Measurements from ENCODE around the gene PRDM5.

The PRDM5 gene

DNA sequence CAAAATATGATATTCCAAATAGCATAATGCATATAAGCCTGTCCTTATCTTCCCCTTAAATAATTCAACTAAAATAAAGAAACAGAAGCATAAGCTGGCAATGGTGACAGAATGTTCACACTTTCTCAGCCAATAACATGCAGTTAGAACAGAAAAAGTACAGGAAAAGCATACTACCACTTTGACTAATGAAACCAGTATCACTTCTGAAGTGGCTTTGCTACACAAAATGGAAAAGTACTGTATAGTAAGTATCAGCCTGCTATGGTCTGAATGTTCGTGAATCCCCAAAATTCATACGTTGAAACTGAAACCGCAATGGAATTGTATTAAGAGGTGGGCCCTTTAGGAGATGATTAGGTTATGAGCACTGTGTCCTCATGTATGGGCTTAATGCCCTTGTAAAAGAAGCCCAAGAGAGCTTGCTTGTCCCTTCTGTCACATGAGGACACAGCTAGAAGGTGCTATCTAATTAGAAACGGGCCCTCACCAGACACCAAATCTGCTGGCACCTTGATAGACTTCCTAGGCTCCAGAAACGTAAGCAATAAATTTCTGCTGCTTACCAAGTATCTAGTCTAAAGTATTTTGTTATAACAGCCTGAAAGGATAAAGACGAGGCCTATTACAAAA is 102.6 kb downstream of the PRDM5 start:
- DNase-seq (ENCODE audit: low read depth): no peak

- DNase-seq (ENCODE audit: low read depth): no peak
Observed at GRCh38 chr4:120816296-120816965, 106.1 kb downstream of the PRDM5 start.

GRCh38 chr4:120815361-120815760 is 107.2 kb downstream of the PRDM5 start:
- DNase-seq (ENCODE audit: low read depth): no peak

DNA sequence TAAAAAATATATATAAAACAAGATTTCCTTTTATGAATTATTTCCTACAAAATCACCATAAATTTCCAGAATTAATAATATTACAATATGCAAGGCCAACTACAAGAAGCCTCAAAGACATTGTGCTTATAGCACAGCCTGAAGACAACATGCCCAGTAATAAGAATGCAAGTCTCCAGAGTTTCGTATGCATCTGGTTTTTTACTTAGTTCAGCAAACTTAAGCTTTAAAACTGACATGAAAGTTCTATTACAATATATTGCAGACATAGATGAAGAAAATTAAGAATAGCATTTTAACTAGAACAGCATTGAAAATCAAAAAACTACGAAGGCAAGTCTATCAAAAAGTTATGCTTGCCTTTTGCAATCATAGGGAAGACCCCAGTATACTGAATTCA is 107.6 kb downstream of the PRDM5 start:
- DNase-seq (ENCODE audit: low read depth): no peak

DNA sequence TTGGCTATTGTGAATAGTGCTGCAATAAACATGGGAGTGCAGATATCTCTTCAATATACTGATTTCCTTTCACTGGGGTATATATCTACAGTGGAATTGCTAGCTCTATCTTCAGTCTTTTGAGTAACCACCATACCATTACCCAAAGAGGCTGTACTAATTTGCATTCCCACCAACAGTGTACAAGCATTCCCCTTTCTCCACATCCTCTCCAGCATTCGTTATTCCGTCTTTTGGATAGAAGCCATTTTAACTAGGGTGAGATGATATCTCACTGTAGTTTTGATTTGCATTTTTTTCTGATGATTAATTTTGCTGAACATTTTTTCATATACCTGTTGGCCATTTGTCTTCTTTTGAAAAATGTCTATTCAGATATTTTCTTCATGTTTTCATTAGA is 110.3 kb downstream of the PRDM5 start:
- DNase-seq (ENCODE audit: low read depth): no peak

- no peak for DNase-seq (ENCODE audit: low read depth)
Observed at GRCh38 chr4:120809518-120809917, 113.0 kb downstream of the PRDM5 start.

- DNase-seq (ENCODE audit: low read depth): no peak
Observed at GRCh38 chr4:120808475-120809141, 113.9 kb downstream of the PRDM5 start.

GRCh38 chr4:120801137-120801758 is 121.3 kb downstream of the PRDM5 start:
- no peak for DNase-seq (ENCODE audit: low read depth)

- no peak for DNase-seq (ENCODE audit: low read depth)
Observed at GRCh38 chr4:120798570-120798969, 124.0 kb downstream of the PRDM5 start.

- DNase-seq (ENCODE audit: low read depth): no peak
Observed at GRCh38 chr4:120796271-120796670, 126.3 kb downstream of the PRDM5 start.

- no peak for DNase-seq (ENCODE audit: low read depth)
Observed at GRCh38 chr4:120785202-120785601, 137.3 kb downstream of the PRDM5 start.

DNA sequence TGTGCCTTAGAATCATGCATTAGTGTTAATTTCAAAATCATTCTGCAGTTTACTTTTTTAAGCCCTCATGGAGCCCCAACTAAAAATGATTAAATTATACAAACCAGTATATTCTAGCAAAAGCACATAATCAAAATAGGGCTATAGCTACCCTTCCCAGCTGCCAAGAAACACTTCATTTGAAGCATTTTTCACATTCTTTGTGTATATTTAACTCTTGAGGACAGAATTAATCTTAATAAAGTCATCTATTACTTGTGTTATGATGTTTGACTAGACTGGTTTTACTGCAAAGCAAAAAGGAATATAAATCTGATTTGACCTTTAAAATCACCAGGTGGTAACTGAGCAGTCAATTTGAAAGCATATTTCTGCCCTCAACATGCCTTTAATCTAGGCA is 145.1 kb downstream of the PRDM5 start:
- no peak for DNase-seq (ENCODE audit: low read depth)

- DNase-seq (ENCODE audit: low read depth): no peak
Observed at GRCh38 chr4:120775431-120775830, 147.1 kb downstream of the PRDM5 start.

- DNase-seq (ENCODE audit: low read depth): no peak
Observed at GRCh38 chr4:120773641-120774040, 148.9 kb downstream of the PRDM5 start.

DNA sequence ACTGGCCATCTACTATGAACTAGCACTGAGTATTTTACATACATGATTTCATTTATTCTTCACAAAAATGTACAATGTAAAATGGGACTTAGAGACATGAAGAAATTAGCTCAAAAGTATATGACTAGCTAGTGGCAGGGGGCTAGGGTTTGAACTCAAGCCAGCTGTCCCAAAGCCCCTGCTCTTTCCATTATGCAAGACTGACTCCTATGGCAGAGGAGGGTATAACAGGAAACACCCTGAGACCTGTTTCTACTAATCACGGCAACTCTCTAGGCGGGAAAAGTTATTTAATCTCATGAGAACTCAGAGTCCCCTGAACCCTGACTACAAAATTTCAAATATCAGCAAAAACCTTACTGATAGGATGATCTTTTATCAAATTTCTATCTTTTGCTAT is 150.6 kb downstream of the PRDM5 start:
- no peak for DNase-seq (ENCODE audit: low read depth)

GRCh38 chr4:120770897-120771296 is 151.6 kb downstream of the PRDM5 start:
- no peak for DNase-seq (ENCODE audit: low read depth)

DNA sequence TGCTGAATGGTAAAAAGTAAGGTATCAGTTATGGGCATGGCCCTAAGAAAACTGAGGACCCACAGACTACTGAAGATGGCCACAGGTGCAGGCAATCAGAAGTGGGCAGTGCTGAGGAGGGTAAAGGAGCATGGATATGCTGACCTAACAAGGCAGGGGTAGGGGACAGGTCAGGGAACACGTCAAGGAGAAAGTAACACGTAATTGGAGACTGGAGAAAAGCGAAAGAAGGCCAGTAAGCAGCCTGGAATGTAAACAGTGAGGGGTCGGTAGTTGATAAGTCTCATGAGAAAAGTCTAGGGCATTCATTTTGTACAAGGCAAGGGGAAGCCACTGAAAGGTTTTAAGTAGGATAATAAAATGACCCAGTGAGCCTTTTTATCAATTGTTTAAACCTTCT is 153.3 kb downstream of the PRDM5 start:
- no peak for DNase-seq (ENCODE audit: low read depth)

- DNase-seq (ENCODE audit: low read depth): no peak
Observed at GRCh38 chr4:120765260-120765680, 157.3 kb downstream of the PRDM5 start.

DNA sequence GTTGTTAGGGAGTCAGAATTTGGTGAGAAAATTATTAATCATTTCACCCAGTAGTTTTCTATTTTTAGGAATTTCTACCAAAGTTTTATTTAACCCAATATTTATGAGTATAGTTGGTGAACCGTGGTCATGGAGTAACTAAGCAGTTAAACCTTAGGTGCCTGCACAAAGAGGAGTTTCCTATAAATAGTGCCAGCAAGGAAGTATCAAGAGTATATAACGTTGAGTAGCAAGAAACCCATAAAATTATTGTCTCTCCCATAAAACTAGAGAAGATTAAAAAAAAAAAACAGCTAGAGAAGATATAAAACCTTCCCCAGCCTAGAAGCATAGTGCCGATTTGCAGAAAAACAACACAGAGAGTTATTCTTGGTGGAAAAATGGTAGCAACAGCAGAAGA is 158.9 kb downstream of the PRDM5 start:
- DNase-seq (ENCODE audit: low read depth): no peak

DNA sequence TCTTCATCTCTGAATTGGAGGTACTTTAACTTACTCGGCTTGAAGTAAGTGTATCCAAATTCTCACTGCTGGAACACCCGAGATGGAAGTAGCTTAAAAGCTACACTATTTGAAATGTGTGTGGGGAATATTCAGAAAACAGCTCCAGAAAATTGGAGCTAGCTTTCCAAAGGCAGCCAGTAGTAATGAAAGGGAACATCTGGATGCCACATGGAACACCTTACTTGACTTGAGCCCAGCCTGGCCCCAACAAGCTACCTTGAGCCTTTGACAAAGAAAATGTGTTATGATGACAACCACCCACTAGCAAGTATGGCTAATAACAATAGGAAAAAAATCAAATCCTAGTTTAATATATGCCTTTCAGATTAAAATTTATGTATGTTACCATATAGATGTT is 161.5 kb downstream of the PRDM5 start:
- no peak for DNase-seq (ENCODE audit: low read depth)

DNA sequence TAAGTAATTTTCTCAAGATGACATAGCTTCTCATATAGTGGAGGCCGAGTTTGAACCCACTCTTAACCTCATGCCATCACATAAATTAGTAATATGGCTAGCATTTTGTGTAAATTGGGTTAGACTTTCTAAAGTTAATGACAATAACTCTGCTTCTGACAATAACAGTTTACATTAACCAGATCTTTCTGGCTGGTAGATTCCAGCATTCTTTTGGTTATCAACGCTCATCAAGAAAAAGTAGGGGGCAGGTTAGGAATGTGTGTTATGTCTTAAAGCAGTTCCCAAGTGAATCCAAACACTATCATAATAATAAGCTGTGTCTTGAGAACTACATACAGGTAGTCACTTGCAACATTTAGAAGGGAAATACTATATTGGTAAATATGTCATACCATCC is 162.5 kb downstream of the PRDM5 start:
- no peak for DNase-seq (ENCODE audit: low read depth)

DNA sequence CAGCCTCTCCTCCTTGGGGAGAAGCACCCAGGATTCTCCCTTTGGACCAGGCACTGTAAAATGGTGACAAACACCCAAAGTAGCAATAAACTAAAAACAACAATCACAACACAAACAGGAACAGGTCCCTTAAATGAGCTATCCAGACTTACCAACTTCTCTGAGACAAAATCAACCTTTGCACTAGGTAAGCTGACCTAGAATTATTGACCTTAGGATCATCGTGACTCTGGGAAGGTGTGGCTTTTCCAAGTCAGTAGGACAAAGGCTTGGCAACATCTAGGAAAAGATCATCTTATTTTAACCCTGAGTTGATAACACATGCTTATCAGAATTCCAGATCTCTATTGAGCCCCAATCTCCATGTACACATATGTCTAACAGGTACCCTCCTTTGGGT is 166.7 kb downstream of the PRDM5 start:
- DNase-seq (ENCODE audit: low read depth): no peak

DNA sequence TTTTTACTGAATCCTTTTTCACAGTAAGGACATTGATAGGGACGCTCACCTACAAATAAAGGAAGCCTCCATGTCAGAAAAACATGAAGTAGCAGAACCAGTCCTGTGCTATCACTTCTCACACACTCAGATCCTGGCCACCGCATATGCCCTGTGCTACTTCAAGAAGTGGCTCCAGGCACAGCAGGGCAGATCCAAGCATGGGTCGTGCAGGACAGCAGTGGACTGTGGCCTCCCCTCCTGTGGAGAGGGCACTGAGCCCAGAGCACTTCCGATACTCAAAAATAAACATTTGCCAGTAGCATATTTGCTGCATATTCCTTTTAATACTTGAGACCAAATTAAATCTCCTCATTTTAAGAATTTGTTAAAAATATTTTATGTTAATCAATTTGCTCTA is 167.9 kb downstream of the PRDM5 start:
- DNase-seq (ENCODE audit: low read depth): no peak

Measured in stimulated activated CD4-positive, alpha-beta T cell treated with anti-CD3 and anti-CD28 coated beads, Interleukin-2, amount 100 ng/mL, for 4 hours (primary cell).